HepG2 (cell line): Measurements from ENCODE around the gene CCT6A. TPM values are rescaled to one million over a fixed set of nuclear protein-coding genes. Genes with fewer than 3 reads are reported as not detected.

Experiments used
- BCL3 ChIP-seq: sonication (generic); formaldehyde crosslinking; IDR thresholded peaks from 2 replicates; pipeline ENCODE4 v1.5.1; 2020; ENCODE audit warnings: mild to moderate bottlenecking, missing genetic modification reagents, moderate library complexity
- CBX1 ChIP-seq: IDR thresholded peaks from one replicate; pipeline ENCODE4 v1.6.1; 2016; ENCODE audit warnings: antibody characterized with exemption, low read depth
- CBX2 ChIP-seq, 2 experiments: fragments of 200-600 bp in 1 of 2; sonication (generic); formaldehyde crosslinking in 1 of 2; IDR thresholded peaks; 2 replicates each; pipeline versions ENCODE4 v1.7.0 to v1.8.1; 2018 to 2022; ENCODE audit warnings: low read depth in 2 of 2, low read length in 1 of 2, mild to moderate bottlenecking in 1 of 2, missing genetic modification reagents in 1 of 2
- DNMT1 ChIP-seq: sonication (generic); formaldehyde crosslinking; IDR thresholded peaks from 2 replicates; pipeline ENCODE4 v1.5.1; 2020; ENCODE audit warnings: mild to moderate bottlenecking, missing genetic modification reagents
- ESRRA ChIP-seq: sonication (generic); formaldehyde crosslinking; IDR thresholded peaks from 2 replicates; pipeline ENCODE4 v1.5.1; 2020; ENCODE audit warnings: mild to moderate bottlenecking, low read depth, missing genetic modification reagents
- FLYWCH1 ChIP-seq: sonication (generic); formaldehyde crosslinking; IDR thresholded peaks from 2 replicates; pipeline ENCODE4 v1.8.1; 2023; ENCODE audit warnings: mild to moderate bottlenecking, missing genetic modification reagents
- HDAC1 ChIP-seq: sonication (generic); formaldehyde crosslinking; IDR thresholded peaks from 2 replicates; pipeline ENCODE4 v1.5.1; 2020; ENCODE audit warnings: mild to moderate bottlenecking, missing genetic modification reagents
- HNRNPH1 ChIP-seq: fragments of 200-400 bp; formaldehyde crosslinking; optimal IDR thresholded peaks from 2 replicates; pipeline ENCODE3; 2017; ENCODE audit warnings: mild to moderate bottlenecking, low read depth, low read length
- HOXA3 ChIP-seq: sonication (generic); formaldehyde crosslinking; IDR thresholded peaks from 2 replicates; pipeline ENCODE4 v1.5.0; 2020; ENCODE audit warnings: missing genetic modification reagents
- KMT2A ChIP-seq: sonication (generic); formaldehyde crosslinking; IDR thresholded peaks from 2 replicates; pipeline ENCODE4 v1.4.0; 2020; ENCODE audit warnings: missing genetic modification reagents
- MAFK ChIP-seq, 2 experiments: IDR thresholded peaks in 1 of 2; conservative IDR thresholded peaks in 1 of 2; 2 replicates each; pipeline ENCODE4 v1.6.1; 2011; ENCODE audit warnings: improper control_type of control experiment in 2 of 2, low read length in 2 of 2
- MAZ ChIP-seq, 2 experiments: sonication (generic) in 1 of 2; formaldehyde crosslinking in 1 of 2; IDR thresholded peaks; 2 replicates each; pipeline versions ENCODE4 v1.5.0 to v1.6.1; 2012 to 2020; ENCODE audit warnings: low read depth in 2 of 2, mild to moderate bottlenecking in 2 of 2, borderline replicate concordance in 1 of 2, improper control_type of control experiment in 1 of 2, low read length in 1 of 2, missing genetic modification reagents in 1 of 2, moderate library complexity in 1 of 2
- MTA1 ChIP-seq: sonication (generic); formaldehyde crosslinking; IDR thresholded peaks from 2 replicates; pipeline ENCODE4 v1.4.0; 2020; ENCODE audit warnings: missing genetic modification reagents, mild to moderate bottlenecking, borderline replicate concordance
- MXI1 ChIP-seq: IDR thresholded peaks from 3 replicates; pipeline ENCODE4 v1.6.1; 2012; ENCODE audit warnings: low read depth, low read length, inconsistent platforms, borderline replicate concordance
- NFKB2 ChIP-seq: sonication (generic); formaldehyde crosslinking; IDR thresholded peaks from 2 replicates; pipeline ENCODE4 v1.4.0; 2020; ENCODE audit warnings: missing genetic modification reagents, borderline replicate concordance
- PITX1 ChIP-seq: sonication (generic); formaldehyde crosslinking; IDR thresholded peaks from 2 replicates; pipeline ENCODE4 v1.5.1; 2020; ENCODE audit warnings: mild to moderate bottlenecking, missing genetic modification reagents
- SMAD9 ChIP-seq: sonication (generic); formaldehyde crosslinking; IDR thresholded peaks from 2 replicates; pipeline ENCODE4 v1.5.1; 2020; ENCODE audit warnings: mild to moderate bottlenecking, missing genetic modification reagents
- SNAI1 ChIP-seq: sonication (generic); formaldehyde crosslinking; IDR thresholded peaks from 2 replicates; pipeline ENCODE4 v1.5.0; 2020; ENCODE audit warnings: mild to moderate bottlenecking, missing genetic modification reagents, borderline replicate concordance
- ZNF138 ChIP-seq: sonication (generic); formaldehyde crosslinking; IDR thresholded peaks from 2 replicates; pipeline ENCODE4 v1.5.0; 2020; ENCODE audit warnings: mild to moderate bottlenecking, low read depth, missing genetic modification reagents
- ZNF160 ChIP-seq: sonication (generic); formaldehyde crosslinking; IDR thresholded peaks from 2 replicates; pipeline ENCODE4 v1.8.0; 2022; ENCODE audit warnings: mild to moderate bottlenecking, inconsistent platforms, missing genetic modification reagents
- ZNF20 ChIP-seq: sonication (generic); formaldehyde crosslinking; IDR thresholded peaks from 2 replicates; pipeline ENCODE4 v1.4.0; 2020; ENCODE audit warnings: mild to moderate bottlenecking, moderate library complexity, missing genetic modification reagents
- ZNF264 ChIP-seq: sonication (generic); formaldehyde crosslinking; IDR thresholded peaks from 2 replicates; pipeline ENCODE4 v1.4.0; 2020; ENCODE audit warnings: missing genetic modification reagents
- ZNF564 ChIP-seq: sonication (generic); formaldehyde crosslinking; IDR thresholded peaks from 2 replicates; pipeline ENCODE4 v1.8.1; 2023; ENCODE audit warnings: mild to moderate bottlenecking, missing genetic modification reagents
- ZNF629 ChIP-seq: sonication (generic); formaldehyde crosslinking; conservative IDR thresholded peaks from 2 replicates; pipeline ENCODE4 v1.5.0; 2020; ENCODE audit warnings: missing genetic modification reagents
- ZNF839 ChIP-seq: sonication (generic); formaldehyde crosslinking; IDR thresholded peaks from 2 replicates; pipeline ENCODE4 v1.4.0; 2020; ENCODE audit warnings: missing genetic modification reagents, mild to moderate bottlenecking, borderline replicate concordance
- polyA plus RNA-seq, 8 experiments: library from polyadenylated mRNA; depleted of rRNA in 3 of 8; stranded (reverse) in 7 of 8; unstranded in 1 of 8; fragments of >200 nt; fragmentation: Illumina TruSeq in 4 of 8; extraction: Trizol in 4 of 8; gene quantifications; 2 replicates each; pipeline versions ENCODE4 v1.2.1 to v1.2.3, GENCODE V29; 2011 to 2016; ENCODE audit warnings: low read depth in 4 of 8, missing spikeins in 1 of 8, mixed read lengths in 1 of 8; ENCODE audit not compliant: insufficient read depth in 1 of 8
- total RNA-seq, 5 experiments: library from RNA; depleted of rRNA; stranded (reverse); fragments of >200 nt; fragmentation: Illumina TruSeq; extraction: Trizol; gene quantifications; 2 replicates each; pipeline ENCODE4 v1.2.3, GENCODE V29; 2016; ENCODE audit warnings: low read depth in 1 of 5
- TF ChIP-seq, protein P1 (sequence below): sonication (generic); formaldehyde crosslinking; IDR thresholded peaks from 2 replicates; pipeline ENCODE4 v1.4.0; 2020; ENCODE audit warnings: mild to moderate bottlenecking, missing genetic modification reagents

Gene CCT6A
- total and polyA plus RNA-seq, 2 of the 13 experiments (the other 11 are each of a cell fraction or from before 2014, with no cell fraction given) = 219 to 292 TPM

- TF ChIP-seq KMT2A = peak; percentile 86
- 0 out of 2 replicates have a peak, but pooled peaks have one; percentile 64 for TF ChIP-seq ZNF160
- TF ChIP-seq HNRNPH1 = no peak
- TF ChIP-seq SMAD9 (CRISPR knock-in tag) = no peak
- TF ChIP-seq ZNF564 (CRISPR knock-in tag) = peak; percentile 51; the same call in 1 of the 2 replicates
- peak; percentile 84; the same call in 1 of the 2 replicates for TF ChIP-seq ZNF839 (CRISPR knock-in tag)
- TF ChIP-seq MTA1 = peak; percentile 30; the same call in 1 of the 2 replicates
- TF ChIP-seq, protein P1, sequence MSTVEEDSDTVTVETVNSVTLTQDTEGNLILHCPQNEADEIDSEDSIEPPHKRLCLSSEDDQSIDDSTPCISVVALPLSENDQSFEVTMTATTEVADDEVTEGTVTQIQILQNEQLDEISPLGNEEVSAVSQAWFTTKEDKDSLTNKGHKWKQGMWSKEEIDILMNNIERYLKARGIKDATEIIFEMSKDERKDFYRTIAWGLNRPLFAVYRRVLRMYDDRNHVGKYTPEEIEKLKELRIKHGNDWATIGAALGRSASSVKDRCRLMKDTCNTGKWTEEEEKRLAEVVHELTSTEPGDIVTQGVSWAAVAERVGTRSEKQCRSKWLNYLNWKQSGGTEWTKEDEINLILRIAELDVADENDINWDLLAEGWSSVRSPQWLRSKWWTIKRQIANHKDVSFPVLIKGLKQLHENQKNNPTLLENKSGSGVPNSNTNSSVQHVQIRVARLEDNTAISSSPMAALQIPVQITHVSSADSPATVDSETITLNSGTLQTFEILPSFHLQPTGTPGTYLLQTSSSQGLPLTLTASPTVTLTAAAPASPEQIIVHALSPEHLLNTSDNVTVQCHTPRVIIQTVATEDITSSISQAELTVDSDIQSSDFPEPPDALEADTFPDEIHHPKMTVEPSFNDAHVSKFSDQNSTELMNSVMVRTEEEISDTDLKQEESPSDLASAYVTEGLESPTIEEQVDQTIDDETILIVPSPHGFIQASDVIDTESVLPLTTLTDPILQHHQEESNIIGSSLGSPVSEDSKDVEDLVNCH (CRISPR knock-in tag) = no peak
- peak; percentile 77; the same call in 1 of the 2 replicates for TF ChIP-seq ZNF138 (CRISPR knock-in tag)
- TF ChIP-seq MXI1 = peak; percentile 56; the same call in 1 of the 3 replicates
- no peak for TF ChIP-seq CBX2 (IDR thresholded peaks at IDR 0.05; ENCODE audit: low read depth, low read length)
- TF ChIP-seq CBX2 (CRISPR knock-in tag; IDR thresholded peaks at IDR 0.05; ENCODE audit: low read depth) = no peak
- TF ChIP-seq ZNF264 (CRISPR knock-in tag) = peak; percentile 46
- peak; percentile 77; the same call in 1 of the 2 replicates for TF ChIP-seq NFKB2 (CRISPR knock-in tag)
- TF ChIP-seq MAFK (conservative IDR thresholded peaks at IDR 0.05 in 1 of 2, IDR thresholded peaks at IDR 0.05 in 1 of 2; ENCODE audit: low read length in 2 of 2) = no peak
- peak; percentile 93 for TF ChIP-seq HDAC1 (CRISPR knock-in tag)
- TF ChIP-seq HOXA3 (CRISPR knock-in tag) = peak; percentile 88
- TF ChIP-seq CBX1 = peak; percentile 78
- TF ChIP-seq PITX1 (CRISPR knock-in tag) = peak; percentile 82; the same call in 1 of the 2 replicates
- 0 out of 2 replicates have a peak, but pooled peaks have one; percentile 55 for TF ChIP-seq ESRRA (CRISPR knock-in tag)
- no peak for TF ChIP-seq ZNF20
- TF ChIP-seq MAZ (IDR thresholded peaks at IDR 0.05; ENCODE audit: borderline replicate concordance, low read depth, low read length) = no peak
- TF ChIP-seq MAZ (CRISPR knock-in tag; IDR thresholded peaks at IDR 0.05; ENCODE audit: low read depth) = peak; percentile 72
- TF ChIP-seq FLYWCH1 (CRISPR knock-in tag) = 0 out of 2 replicates have a peak, but pooled peaks have one; percentile 48
- TF ChIP-seq BCL3 (CRISPR knock-in tag) = 0 out of 2 replicates have a peak, but pooled peaks have one; percentile 29
- no peak for TF ChIP-seq DNMT1
- no peak for TF ChIP-seq ZNF629 (CRISPR knock-in tag)
- 0 out of 2 replicates have a peak, but pooled peaks have one; percentile 47 for TF ChIP-seq SNAI1 (CRISPR knock-in tag)
These were observed 54.8 kb downstream of the CCT6A start, which contains the start of gene CHCHD2 (continued) for GRCh38 chr7:56106108-56107073.
